ENCODE results near the gene KATNB1.
"Not testable (repeated sequence)": the region's sequence is repeated elsewhere in the genome, so short reads cannot be mapped to it uniquely, and the experiment has no call there.

The KATNB1 gene

GRCh38 chr16:57744642-57744903 lies 9.0 kb downstream of the KATNB1 start:
- DNase-seq (ENCODE audit: low read depth): no peak

- no peak for DNase-seq (ENCODE audit: low read depth)
Observed at GRCh38 chr16:57745768-57746167, 10.2 kb downstream of the KATNB1 start.

- DNase-seq (ENCODE audit: low read depth): not testable (repeated sequence)
Observed at GRCh38 chr16:57746316-57746715, 10.7 kb downstream of the KATNB1 start.

- no peak for DNase-seq (ENCODE audit: low read depth)
Observed at GRCh38 chr16:57747091-57747490, 11.5 kb downstream of the KATNB1 start.

- DNase-seq (ENCODE audit: low read depth): no peak
Observed at GRCh38 chr16:57747496-57747895, 11.9 kb downstream of the KATNB1 start.

GRCh38 chr16:57747996-57748395 lies 12.4 kb downstream of the KATNB1 start:
- no peak for DNase-seq (ENCODE audit: low read depth)

- DNase-seq (ENCODE audit: low read depth): no peak
Observed at GRCh38 chr16:57748596-57748995, 13.0 kb downstream of the KATNB1 start.

- no peak for DNase-seq (ENCODE audit: low read depth)
Observed at GRCh38 chr16:57749101-57749692, 13.6 kb downstream of the KATNB1 start.

GRCh38 chr16:57749856-57750452 lies 14.4 kb downstream of the KATNB1 start:
- no peak for DNase-seq (ENCODE audit: low read depth)

GRCh38 chr16:57750796-57751538 lies 15.4 kb downstream of the KATNB1 start:
- DNase-seq (ENCODE audit: low read depth): no peak

GRCh38 chr16:57751539-57752202 lies 16.1 kb downstream of the KATNB1 start:
- no peak for DNase-seq (ENCODE audit: low read depth)

GRCh38 chr16:57752203-57752580 lies 16.6 kb downstream of the KATNB1 start:
- no peak for DNase-seq (ENCODE audit: low read depth)

GRCh38 chr16:57752581-57753447 lies 17.2 kb downstream of the KATNB1 start:
- no peak for DNase-seq (ENCODE audit: low read depth)

GRCh38 chr16:57753448-57754353 lies 18.1 kb downstream of the KATNB1 start:
- no peak for DNase-seq (ENCODE audit: low read depth)

GRCh38 chr16:57754354-57755060 lies 18.9 kb downstream of the KATNB1 start:
- no peak for DNase-seq (ENCODE audit: low read depth)

GRCh38 chr16:57755061-57755684 lies 19.6 kb downstream of the KATNB1 start:
- no peak for DNase-seq (ENCODE audit: low read depth)

GRCh38 chr16:57755726-57756423 lies 20.3 kb downstream of the KATNB1 start:
- DNase-seq (ENCODE audit: low read depth): no peak

- DNase-seq (ENCODE audit: low read depth): no peak
Observed at GRCh38 chr16:57756424-57757325, 21.1 kb downstream of the KATNB1 start.
